T-helper 1 cell (primary cell): ENCODE measurements around the gene RAPGEF4.
A peak's percentile ranks its signal among the peaks of the same experiment; 100 is the strongest.
"Not testable (repeated sequence)": the region's sequence is repeated elsewhere in the genome, so short reads cannot be mapped to it uniquely, and the experiment has no call there.

Source experiments
- DNase-seq, 5 donors: peaks; one replicate each; pipeline ENCODE4 v3.0.0-alpha.2; 2012 to 2020

RAPGEF4 gene

DNA sequence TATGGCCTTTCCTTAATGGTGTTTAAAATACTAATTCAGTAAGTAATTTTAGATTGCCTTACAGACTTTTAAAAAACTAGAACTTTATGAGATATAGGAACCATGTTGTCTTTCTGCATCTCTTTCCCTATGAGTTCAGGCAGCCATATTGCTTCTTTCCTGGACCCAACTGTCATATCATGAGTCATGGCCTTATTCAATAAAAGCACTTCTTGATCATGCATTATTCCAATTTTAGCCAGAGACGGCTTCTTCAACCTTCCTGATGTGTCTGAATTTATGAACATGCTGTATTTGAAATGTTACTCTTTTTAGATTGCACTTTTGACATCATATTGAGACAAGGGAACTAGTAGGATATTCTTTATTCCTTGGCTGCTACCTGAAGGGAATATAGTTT is 274.6 kb downstream of the RAPGEF4 start:
- DNase-seq, result no peak

GRCh38 chr2:173016451-173016850 is 280.8 kb downstream of the RAPGEF4 start:
- no peak for DNase-seq

- DNase-seq, result no peak
These were observed 282.2 kb downstream of the RAPGEF4 start for GRCh38 chr2:173017646-173018420.

DNA sequence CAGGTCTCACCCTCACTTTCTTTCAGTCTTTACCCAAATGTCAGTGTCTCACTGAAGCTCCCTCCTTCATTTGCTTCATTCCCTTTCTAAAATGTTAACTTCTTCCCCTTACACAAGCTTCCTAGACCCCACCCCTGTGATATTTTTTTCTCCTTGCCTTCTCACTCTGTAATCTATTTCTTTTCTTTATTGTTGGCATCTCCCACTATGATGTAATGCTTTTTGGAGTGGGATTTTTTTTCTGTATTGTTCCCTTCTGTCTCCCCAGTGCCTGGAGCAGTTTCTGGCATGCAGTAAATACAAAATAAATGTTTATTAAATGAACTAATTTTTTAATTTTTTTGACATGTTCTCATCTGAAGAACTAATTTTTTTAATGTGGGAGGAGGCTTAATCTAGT is 284.1 kb downstream of the RAPGEF4 start:
- DNase-seq, result no peak

DNA sequence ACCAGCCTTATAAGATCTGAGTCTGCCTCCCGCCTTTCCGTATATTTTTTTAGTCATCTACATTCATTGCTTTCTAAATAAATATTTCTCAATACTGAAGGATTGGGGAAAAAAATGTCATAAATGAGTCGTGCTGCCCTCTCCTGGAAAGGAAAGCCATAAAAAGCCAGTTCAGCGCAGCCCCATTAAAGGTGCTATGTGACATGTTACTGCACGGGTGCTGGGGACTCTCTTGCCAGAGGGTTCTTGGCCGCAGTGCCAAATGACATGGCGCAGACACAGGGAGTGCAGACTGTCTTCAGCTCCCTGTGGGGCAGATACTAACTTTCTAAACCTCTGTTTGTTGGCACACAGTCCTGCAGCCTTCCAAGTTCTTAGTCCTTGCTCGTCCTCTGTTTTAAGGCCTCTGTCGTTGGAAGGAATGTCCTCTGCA is 286.3 kb downstream of the RAPGEF4 start:
- DNase-seq, result no peak

GRCh38 chr2:173023718-173024117 is 288.1 kb downstream of the RAPGEF4 start:
- no peak for DNase-seq

DNA sequence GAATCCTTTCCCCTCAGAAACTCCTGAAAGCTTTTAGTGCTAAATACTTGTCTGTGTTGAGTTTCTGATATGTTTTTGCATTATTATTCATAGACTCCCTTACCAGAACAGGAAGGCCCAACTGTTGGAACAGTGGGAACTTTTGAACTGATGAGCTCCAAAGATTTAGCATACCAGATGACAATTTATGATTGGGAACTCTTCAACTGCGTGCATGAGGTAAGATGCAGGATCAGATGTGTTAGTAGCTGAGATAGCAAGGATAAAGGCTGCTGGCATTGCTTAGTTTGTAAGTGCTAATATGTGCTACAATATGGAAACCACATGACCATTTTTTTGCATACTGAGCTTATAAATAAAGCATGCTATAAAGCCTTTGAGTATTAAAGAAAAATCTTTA is 290.8 kb downstream of the RAPGEF4 start:
- DNase-seq, result no peak

- peak; percentile 33 to 73 (median 57) for DNase-seq
These were observed 291.8 kb downstream of the RAPGEF4 start for GRCh38 chr2:173027181-173028128.

DNA sequence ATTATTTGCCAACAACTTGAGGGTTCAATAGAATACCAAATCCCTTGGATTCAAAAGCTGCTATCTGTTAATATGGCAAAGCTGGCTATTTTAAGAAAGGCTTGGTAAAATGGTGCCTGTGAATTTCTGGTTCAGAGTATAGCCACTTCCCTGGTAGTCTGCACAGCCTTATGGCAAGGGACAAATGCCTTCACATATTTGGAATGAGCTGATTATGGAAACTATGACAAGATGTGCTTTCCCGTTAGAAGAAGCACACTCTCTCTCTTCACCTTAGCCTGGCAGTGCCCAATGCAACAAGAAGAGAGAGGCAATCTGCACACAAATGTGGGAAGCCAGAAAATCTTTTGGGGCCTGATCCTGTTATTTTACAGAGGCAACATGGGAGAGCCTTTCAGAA is 292.5 kb downstream of the RAPGEF4 start:
- no peak for DNase-seq

- no peak for DNase-seq
These were observed 293.0 kb downstream of the RAPGEF4 start for GRCh38 chr2:173028671-173029070.

DNA sequence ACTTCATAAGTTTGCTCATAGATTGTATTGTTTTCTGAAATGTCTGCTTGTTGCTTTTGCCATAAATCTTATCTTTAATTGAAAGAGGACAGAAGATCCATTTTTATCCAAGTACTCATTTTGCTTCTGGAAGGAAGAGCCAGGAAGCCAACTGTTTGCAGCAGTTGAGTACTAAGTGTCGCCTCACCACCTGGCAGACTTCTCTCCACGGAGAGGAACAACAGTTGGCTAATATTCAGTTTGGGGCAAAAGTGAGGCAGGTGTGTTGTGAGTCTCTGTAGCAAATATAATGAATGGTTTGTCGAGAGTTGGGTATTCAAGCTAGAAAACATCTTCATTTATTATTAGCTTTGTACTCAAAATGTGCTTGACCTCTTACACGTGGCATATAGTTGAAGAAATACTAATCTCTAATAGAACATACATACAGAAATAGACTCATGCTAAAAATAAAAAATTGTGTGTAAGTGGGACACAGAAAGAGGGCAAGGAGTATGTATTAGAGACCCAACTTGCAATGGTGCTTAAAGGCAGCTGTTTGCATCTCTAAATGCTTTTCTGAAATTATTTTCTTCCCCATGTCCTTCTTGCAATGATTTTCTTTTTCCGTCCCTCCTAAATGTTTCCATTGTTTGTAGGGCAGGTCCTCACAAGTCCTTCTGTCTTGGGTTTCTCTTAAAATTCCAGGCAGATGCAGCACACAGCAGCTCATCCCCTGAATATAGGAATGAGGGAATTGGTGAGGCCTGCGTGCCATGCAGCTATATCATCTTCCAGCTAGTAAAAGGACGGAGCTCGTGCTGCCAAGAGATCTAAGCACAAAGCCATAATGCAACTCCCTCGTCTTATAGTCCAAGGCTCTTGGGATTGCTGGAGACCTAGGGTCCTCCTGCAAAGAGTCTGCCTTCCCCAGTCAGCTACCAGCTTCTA is 295.2 kb downstream of the RAPGEF4 start:
- DNase-seq, result no peak

- no peak for DNase-seq
These were observed 296.4 kb downstream of the RAPGEF4 start for GRCh38 chr2:173032032-173032431.

GRCh38 chr2:173033084-173033483 is 297.4 kb downstream of the RAPGEF4 start:
- DNase-seq, result no peak

DNA sequence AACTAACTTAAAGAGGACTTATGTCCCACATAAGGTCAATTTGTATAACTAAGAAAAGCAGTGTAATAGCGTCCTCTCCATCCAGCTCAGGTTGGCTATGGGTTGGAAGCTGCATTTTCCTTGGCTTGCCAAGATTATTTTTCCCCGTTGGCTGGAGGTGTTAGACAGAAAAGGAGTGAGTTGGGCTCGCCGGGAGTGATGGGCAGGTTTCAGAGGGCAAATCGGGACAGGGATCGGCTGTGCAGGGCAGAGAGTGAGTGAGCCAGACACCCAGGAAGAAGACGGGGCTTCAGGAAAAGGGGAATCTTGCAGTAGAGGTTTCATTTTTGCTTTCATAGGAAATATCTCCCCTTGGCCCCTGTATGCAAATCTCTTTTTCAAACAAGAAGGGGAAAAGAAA is 298.5 kb downstream of the RAPGEF4 start:
- DNase-seq, result no peak

DNA sequence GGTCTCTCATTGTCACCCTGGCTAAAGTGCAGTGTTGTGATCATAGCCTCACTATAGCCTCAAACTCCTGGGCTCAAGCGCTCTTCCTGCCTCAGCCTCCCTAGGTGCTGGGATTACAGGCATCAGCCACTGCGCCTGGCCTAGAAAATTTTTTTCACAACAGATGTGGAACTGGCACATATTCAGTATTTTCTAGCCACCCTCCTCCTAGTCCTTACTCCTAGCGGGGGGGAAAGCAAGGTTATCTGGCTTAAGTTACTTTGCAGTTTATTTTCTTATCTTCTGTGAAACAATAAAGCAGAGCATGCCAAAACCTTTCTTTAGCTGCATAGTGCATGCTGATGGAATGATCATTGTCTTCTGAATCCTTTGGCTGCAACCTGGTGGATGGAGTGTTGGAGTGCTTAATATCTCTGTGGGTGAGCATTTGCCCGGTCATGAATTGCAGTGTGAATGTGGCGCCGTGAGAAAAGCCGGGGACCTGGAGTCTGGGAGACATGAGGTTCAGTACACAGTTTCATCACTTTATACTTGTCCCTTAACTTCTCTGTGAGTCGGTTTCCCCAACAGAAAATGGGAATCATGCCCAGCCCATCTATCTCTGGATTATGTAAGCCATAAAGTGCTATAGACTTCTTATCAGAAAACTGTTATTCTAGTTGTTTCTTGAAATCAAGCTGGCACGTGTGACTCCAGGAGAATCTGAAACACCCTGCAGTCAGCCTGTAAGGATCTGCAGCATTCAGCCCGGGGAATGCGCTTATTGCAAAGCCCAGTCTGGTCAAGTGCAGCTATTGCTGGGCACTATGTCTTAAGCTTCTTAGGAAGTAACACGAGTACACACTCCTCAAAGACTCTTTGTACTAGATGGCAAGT is 301.8 kb downstream of the RAPGEF4 start:
- DNase-seq, result no peak

- not testable (repeated sequence) for DNase-seq
These were observed 302.6 kb downstream of the RAPGEF4 start for GRCh38 chr2:173038257-173038656.

- no peak for DNase-seq
These were observed 305.1 kb downstream of the RAPGEF4 start for GRCh38 chr2:173040729-173041128.

- DNase-seq, result no peak
These were observed 307.8 kb downstream of the RAPGEF4 start for GRCh38 chr2:173043476-173043875.

DNA sequence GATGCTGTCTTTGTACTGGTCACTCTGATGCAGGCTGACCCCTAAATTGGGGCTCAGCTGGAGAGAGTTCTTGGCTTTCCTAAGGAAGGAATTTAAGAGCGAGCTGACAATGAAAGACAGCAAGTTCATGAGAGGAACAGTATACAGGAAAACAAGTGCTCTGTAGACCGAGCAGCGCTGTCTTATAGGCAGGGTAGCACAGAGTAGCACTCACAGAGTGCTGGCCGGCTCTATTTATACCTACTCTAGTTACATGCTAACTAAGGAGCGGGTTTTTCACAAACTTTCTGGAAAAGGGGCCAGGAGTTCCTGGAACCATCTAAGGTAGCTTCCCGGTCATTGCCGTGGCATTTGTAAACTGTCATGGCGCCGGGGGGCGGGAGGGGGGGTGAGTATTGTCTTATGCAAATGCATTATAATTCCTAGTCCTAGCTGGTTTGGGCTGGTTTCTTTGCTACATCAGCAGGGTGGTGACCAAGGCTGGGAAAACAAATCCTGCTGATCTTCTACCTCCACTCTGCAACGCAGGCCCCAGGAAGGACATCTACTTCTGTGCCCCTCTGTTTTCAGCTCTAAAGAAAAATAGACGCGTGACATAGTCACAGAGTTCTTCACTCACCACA is 308.4 kb downstream of the RAPGEF4 start:
- DNase-seq, result no peak

GRCh38 chr2:173044686-173045085 is 309.0 kb downstream of the RAPGEF4 start:
- DNase-seq, result no peak

- no peak for DNase-seq
These were observed 309.5 kb downstream of the RAPGEF4 start for GRCh38 chr2:173045181-173045580.
